Panc1 (cell line): ENCODE results near the gene RPH3AL. TPM values are rescaled to one million over a fixed set of nuclear protein-coding genes. Genes with fewer than 3 reads are reported as not detected.

Experiments
- ATAC-seq: fragments of 200-7000 bp; cut with Tn5 transposase; 2 replicates; pipeline ENCODE4 v1.9.1; 2020; ENCODE audit warnings: mild to moderate bottlenecking, moderate library complexity
- BruUV-seq: library from RNA; stranded (reverse); fragments of 400-500 nt; replicated peaks from 2 replicates; lab custom pipeline; 2021; lab: Mats Ljungman, UMichigan
- CTCF ChIA-PET: fragments of 300-600 bp; sonication (Branson Sonifier 250); formaldehyde crosslinking; loops from one replicate; lab custom pipeline; 2022; ENCODE audit warnings: antibody characterized with exemption; lab: Charles Lee
- POLR2A ChIA-PET: fragments of 300-600 bp; sonication (Branson Sonifier 250); formaldehyde crosslinking; loops from one replicate; lab custom pipeline; 2022; ENCODE audit warnings: antibody characterized with exemption; lab: Charles Lee
- DNase-seq: peaks from one replicate; pipeline ENCODE4 v3.0.0-alpha.2; 2010; ENCODE audit warnings: low read depth, low spot score
- H3K27ac ChIP-seq: 2 replicates; pipeline ENCODE4 v1.5.1; 2011; ENCODE audit warnings: mild to moderate bottlenecking, low read length, inconsistent platforms
- H3K27me3 ChIP-seq: fragments of 200-500 bp; sonication (Bioruptor generic); 2 replicates; pipeline ENCODE4 v1.6.0; 2014; ENCODE audit warnings: low read length, inconsistent platforms; ENCODE audit not compliant: control insufficient read depth, insufficient read depth
- H3K36me3 ChIP-seq: fragments of 200-500 bp; sonication (Bioruptor generic); 2 replicates; pipeline ENCODE4 v1.5.1; 2014; ENCODE audit warnings: inconsistent platforms, mild to moderate bottlenecking, low read length, moderate library complexity; ENCODE audit not compliant: control insufficient read depth, insufficient read depth
- H3K4me1 ChIP-seq: 2 replicates; pipeline ENCODE4 v1.5.1; 2011; ENCODE audit warnings: inconsistent platforms, mild to moderate bottlenecking, low read length, moderate library complexity; ENCODE audit not compliant: control insufficient read depth, insufficient read depth
- H3K4me3 ChIP-seq, 2 experiments: 2 replicates each; pipeline ENCODE4 v1.5.1; 2011 to 2012; ENCODE audit warnings: low read depth in 2 of 2, low read length in 2 of 2, mild to moderate bottlenecking in 2 of 2, inconsistent platforms in 1 of 2, moderate library complexity in 1 of 2
- H3K9me3 ChIP-seq: fragments of 200-500 bp; sonication (Bioruptor generic); 2 replicates; pipeline ENCODE4 v1.5.1; 2014; ENCODE audit warnings: low read depth, mild to moderate bottlenecking, inconsistent platforms, low read length, moderate library complexity; ENCODE audit not compliant: control insufficient read depth, insufficient read depth
- POLR2AphosphoS5 ChIP-seq: IDR thresholded peaks from 2 replicates; pipeline ENCODE4 v1.6.1; 2012; ENCODE audit warnings: mild to moderate bottlenecking, low read depth, low read length, moderate library complexity
- SIN3A ChIP-seq: IDR thresholded peaks from 2 replicates; pipeline ENCODE4 v1.6.1; 2012; ENCODE audit warnings: low read depth, mild to moderate bottlenecking, low read length, moderate library complexity, borderline replicate concordance; ENCODE audit not compliant: insufficient read depth
- TCF7L2 ChIP-seq: IDR thresholded peaks from 2 replicates; pipeline ENCODE4 v1.6.1; 2011; ENCODE audit warnings: mild to moderate bottlenecking, low read depth, low read length, inconsistent platforms
- in situ Hi-C: cut with HindIII; loops from 2 replicates; pipeline ENCODE4 v1.10.0; 2016; ENCODE audit warnings: low sequenced_read_pairs, low pct_unique_long_range_greater_than_20kb
- intact Hi-C: fragments of 100-400 bp; cut with micrococcal nuclease; formaldehyde crosslinking; loops from one replicate; pipeline ENCODE4 v1.10.0; 2022; ENCODE audit not compliant: unreplicated experiment
- total RNA-seq: library from RNA; stranded (reverse); gene quantifications from one replicate; pipeline ENCODE4 v1.2.1, GENCODE V29; 2021; ENCODE audit not compliant: unreplicated experiment
- TF ChIP-seq, protein P1 (sequence below): fragments of 450-650 bp; IDR thresholded peaks from 2 replicates; pipeline ENCODE4 v1.5.1; 2017; ENCODE audit warnings: mild to moderate bottlenecking
- TF ChIP-seq, protein P2 (sequence below), 2 experiments: IDR thresholded peaks; 2 replicates each; pipeline ENCODE4 v1.6.1; 2011 to 2012; ENCODE audit warnings: low read depth in 2 of 2, control low read depth in 1 of 2, low read length in 1 of 2, mild to moderate bottlenecking in 1 of 2, moderate library complexity in 1 of 2; ENCODE audit not compliant: insufficient read depth in 1 of 2

The RPH3AL gene
- total RNA-seq, 1 experiment from 2014 or later = 2.2 TPM

DNA sequence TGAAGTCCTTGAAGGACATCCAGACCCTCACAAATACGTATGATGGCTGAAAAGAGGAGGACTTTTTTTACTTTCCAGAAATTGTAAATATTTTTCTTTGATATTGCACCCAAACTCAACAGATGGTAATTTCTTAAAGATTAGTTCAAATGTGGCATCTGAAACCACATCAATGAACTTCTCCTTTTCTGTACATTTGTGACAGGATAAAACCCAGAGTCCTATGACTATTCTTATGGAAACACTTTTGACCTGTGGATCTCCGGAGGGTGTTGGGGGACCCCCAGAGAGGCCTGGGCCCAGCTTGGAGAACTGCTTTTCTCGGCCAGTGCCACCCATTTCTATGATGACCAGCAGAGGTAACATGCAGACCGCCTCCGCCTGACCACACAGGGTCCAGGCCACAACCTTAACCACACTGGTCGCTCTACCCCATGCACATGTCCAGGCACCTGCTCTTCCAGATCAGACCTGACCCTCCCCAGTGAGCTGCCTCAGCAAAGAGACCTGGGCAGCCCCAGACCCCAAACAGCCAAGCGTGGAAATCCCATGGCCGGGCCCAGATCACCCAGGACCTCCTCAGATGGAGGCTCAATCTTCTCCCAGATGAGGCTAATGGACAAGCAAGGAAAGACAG, 22.7 kb downstream of the RPH3AL start:
- intact Hi-C loops = no loop called here

DNA sequence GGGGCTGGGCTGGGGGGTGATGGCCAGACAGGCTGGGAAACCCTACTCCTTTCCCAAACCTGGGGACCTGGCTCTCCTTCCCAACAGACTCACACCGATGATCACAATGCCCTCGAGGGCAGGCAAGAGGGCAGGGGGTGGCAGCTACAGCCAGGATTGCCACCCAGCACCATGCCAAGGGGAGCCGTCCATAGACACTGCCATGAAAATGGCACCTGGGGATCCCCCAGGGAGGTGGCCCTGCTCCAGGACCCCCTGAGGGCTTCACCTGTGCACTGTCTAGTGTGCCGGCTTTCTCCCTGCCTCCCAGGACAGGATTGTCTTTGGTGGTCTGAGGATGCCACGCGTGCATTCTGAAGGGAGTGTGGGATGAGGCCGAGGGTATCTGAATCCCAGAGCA, 24.6 kb downstream of the RPH3AL start:
- CTCF ChIA-PET = no interaction called here
- ATAC-seq (no peak), DNase-seq (no peak)
- BruUV-seq = no TSS peak
- Histone ChIP-seq H3K4me1 (no peaks in the 10 kb centered on the region), H3K9me3 (no peaks in the 10 kb centered on the region), H3K4me3 (no peak overlapping the region), H3K36me3 (no peaks in the 10 kb centered on the region), H3K27me3 (no peaks in the 10 kb centered on the region), H3K27ac (no peak overlapping the region)
- TF ChIP-seq POLR2AphosphoS5 (no peak), SIN3A (no peak), TCF7L2 (no peak)
- TF ChIP-seq, protein P1, sequence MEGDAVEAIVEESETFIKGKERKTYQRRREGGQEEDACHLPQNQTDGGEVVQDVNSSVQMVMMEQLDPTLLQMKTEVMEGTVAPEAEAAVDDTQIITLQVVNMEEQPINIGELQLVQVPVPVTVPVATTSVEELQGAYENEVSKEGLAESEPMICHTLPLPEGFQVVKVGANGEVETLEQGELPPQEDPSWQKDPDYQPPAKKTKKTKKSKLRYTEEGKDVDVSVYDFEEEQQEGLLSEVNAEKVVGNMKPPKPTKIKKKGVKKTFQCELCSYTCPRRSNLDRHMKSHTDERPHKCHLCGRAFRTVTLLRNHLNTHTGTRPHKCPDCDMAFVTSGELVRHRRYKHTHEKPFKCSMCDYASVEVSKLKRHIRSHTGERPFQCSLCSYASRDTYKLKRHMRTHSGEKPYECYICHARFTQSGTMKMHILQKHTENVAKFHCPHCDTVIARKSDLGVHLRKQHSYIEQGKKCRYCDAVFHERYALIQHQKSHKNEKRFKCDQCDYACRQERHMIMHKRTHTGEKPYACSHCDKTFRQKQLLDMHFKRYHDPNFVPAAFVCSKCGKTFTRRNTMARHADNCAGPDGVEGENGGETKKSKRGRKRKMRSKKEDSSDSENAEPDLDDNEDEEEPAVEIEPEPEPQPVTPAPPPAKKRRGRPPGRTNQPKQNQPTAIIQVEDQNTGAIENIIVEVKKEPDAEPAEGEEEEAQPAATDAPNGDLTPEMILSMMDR = no peak
- TF ChIP-seq, protein P2, sequence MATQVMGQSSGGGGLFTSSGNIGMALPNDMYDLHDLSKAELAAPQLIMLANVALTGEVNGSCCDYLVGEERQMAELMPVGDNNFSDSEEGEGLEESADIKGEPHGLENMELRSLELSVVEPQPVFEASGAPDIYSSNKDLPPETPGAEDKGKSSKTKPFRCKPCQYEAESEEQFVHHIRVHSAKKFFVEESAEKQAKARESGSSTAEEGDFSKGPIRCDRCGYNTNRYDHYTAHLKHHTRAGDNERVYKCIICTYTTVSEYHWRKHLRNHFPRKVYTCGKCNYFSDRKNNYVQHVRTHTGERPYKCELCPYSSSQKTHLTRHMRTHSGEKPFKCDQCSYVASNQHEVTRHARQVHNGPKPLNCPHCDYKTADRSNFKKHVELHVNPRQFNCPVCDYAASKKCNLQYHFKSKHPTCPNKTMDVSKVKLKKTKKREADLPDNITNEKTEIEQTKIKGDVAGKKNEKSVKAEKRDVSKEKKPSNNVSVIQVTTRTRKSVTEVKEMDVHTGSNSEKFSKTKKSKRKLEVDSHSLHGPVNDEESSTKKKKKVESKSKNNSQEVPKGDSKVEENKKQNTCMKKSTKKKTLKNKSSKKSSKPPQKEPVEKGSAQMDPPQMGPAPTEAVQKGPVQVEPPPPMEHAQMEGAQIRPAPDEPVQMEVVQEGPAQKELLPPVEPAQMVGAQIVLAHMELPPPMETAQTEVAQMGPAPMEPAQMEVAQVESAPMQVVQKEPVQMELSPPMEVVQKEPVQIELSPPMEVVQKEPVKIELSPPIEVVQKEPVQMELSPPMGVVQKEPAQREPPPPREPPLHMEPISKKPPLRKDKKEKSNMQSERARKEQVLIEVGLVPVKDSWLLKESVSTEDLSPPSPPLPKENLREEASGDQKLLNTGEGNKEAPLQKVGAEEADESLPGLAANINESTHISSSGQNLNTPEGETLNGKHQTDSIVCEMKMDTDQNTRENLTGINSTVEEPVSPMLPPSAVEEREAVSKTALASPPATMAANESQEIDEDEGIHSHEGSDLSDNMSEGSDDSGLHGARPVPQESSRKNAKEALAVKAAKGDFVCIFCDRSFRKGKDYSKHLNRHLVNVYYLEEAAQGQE (IDR thresholded peaks at IDR 0.05; ENCODE audit: insufficient read depth in 1 of 2, low read depth in 2 of 2, low read length in 1 of 2) = no peak
- in situ Hi-C loops (no loop called here), intact Hi-C loops (no loop called here)
- POLR2A ChIA-PET = no interaction called here

More for the DNA sequence above, 22.7 kb downstream of the RPH3AL start:
- H3K9me3 ChIP-seq = no peaks in the 10 kb centered on the region
- ATAC-seq (no peak), DNase-seq (no peak)
- no TSS peak for BruUV-seq
- TF ChIP-seq, protein P2 (IDR thresholded peaks at IDR 0.05; ENCODE audit: insufficient read depth in 1 of 2, low read depth in 2 of 2, low read length in 1 of 2) = no peak
- TF ChIP-seq SIN3A (no peak), TCF7L2 (no peak), POLR2AphosphoS5 (no peak)
- TF ChIP-seq, protein P1 = no peak
- POLR2A ChIA-PET = no interaction called here
- H3K36me3 ChIP-seq = no peaks in the 10 kb centered on the region
- H3K27me3 ChIP-seq = no peaks in the 10 kb centered on the region
- H3K4me3 ChIP-seq = no peak overlapping the region
- CTCF ChIA-PET = no interaction called here
- H3K27ac ChIP-seq = no peak overlapping the region
- in situ Hi-C loops = no loop called here
- H3K4me1 ChIP-seq = peaks cover 2% of the 10 kb centered on the region; the same call in 1 of the 2 replicates
